ENCODE data around the gene CCDC68. TPM values are rescaled to one million over a fixed set of nuclear protein-coding genes. Genes with fewer than 3 reads are reported as not detected.

Gene CCDC68
- total RNA-seq, 1 donor from 2014 or later, result 0.62 TPM

GRCh38 chr18:54918060-54918459 is 41.2 kb downstream of the CCDC68 start:
- no peak for DNase-seq

- no peak for DNase-seq
Measured at GRCh38 chr18:54916507-54916906, 42.8 kb downstream of the CCDC68 start.

GRCh38 chr18:54914816-54915215 is 44.4 kb downstream of the CCDC68 start:
- DNase-seq, result no peak

GRCh38 chr18:54911551-54911950 is 47.7 kb downstream of the CCDC68 start:
- DNase-seq, result no peak

- DNase-seq, result no peak
Measured at GRCh38 chr18:54910161-54910919, 48.9 kb downstream of the CCDC68 start.

- DNase-seq, result no peak
Measured at GRCh38 chr18:54909538-54909937, 49.7 kb downstream of the CCDC68 start.

GRCh38 chr18:54906331-54907185 is 52.7 kb downstream of the CCDC68 start:
- DNase-seq, result no peak

GRCh38 chr18:54905629-54906028 is 53.6 kb downstream of the CCDC68 start:
- DNase-seq, result no peak

GRCh38 chr18:54904581-54904980 is 54.7 kb downstream of the CCDC68 start:
- no peak for DNase-seq

- no peak for DNase-seq
Measured at GRCh38 chr18:54900290-54900689, 59.0 kb downstream of the CCDC68 start.

- DNase-seq, result no peak
Measured at GRCh38 chr18:54899500-54899899, 59.8 kb downstream of the CCDC68 start.

- no peak for DNase-seq
Measured at GRCh38 chr18:54888933-54889332, 70.3 kb downstream of the CCDC68 start.

- DNase-seq, result no peak
Measured at GRCh38 chr18:54888378-54888777, 70.9 kb downstream of the CCDC68 start.

- no peak for DNase-seq
Measured at GRCh38 chr18:54883816-54884604, 75.3 kb downstream of the CCDC68 start.

- no peak for DNase-seq
Measured at GRCh38 chr18:54882318-54882717, 76.9 kb downstream of the CCDC68 start.

GRCh38 chr18:54881229-54881768 is 78.0 kb downstream of the CCDC68 start:
- no peak for DNase-seq

- no peak for DNase-seq
Measured at GRCh38 chr18:54880395-54881105, 78.7 kb downstream of the CCDC68 start.

GRCh38 chr18:54879691-54880090 is 79.6 kb downstream of the CCDC68 start:
- DNase-seq, result no peak

- DNase-seq, result no peak
Measured at GRCh38 chr18:54878659-54879358, 80.5 kb downstream of the CCDC68 start.

GRCh38 chr18:54878159-54878622 is 81.1 kb downstream of the CCDC68 start:
- no peak for DNase-seq

GRCh38 chr18:54877076-54877475 is 82.2 kb downstream of the CCDC68 start:
- DNase-seq, result no peak
